DND-41 (cell line): Measurements from ENCODE around the gene ZFP90.

Experiments
- ATAC-seq: fragments of 200-7000 bp; cut with Tn5 transposase; 3 replicates; pipeline ENCODE4 v1.9.1; 2021; ENCODE audit warnings: low read depth; ENCODE audit not compliant: insufficient read depth
- DNase-seq: peaks from one replicate; pipeline ENCODE4 v3.0.0-alpha.2; 2020
- H2AFZ ChIP-seq: 2 replicates; pipeline ENCODE4 v1.6.0; 2012; ENCODE audit warnings: low read depth, low read length
- H3K27ac ChIP-seq: 2 replicates; pipeline ENCODE4 v1.5.1; 2012; ENCODE audit warnings: low read length, inconsistent platforms
- H3K27me3 ChIP-seq: fragments of 200-600 bp; sonication (generic); 2 replicates; pipeline ENCODE4 v1.6.0; 2012; ENCODE audit warnings: low read length, mild to moderate bottlenecking, inconsistent platforms; ENCODE audit not compliant: insufficient read depth, poor library complexity
- H3K36me3 ChIP-seq: 2 replicates; pipeline ENCODE4 v1.5.1; 2012; ENCODE audit warnings: low read length, inconsistent platforms; ENCODE audit not compliant: insufficient read depth
- H3K4me1 ChIP-seq: 2 replicates; pipeline ENCODE4 v1.5.1; 2012; ENCODE audit warnings: mild to moderate bottlenecking, low read length; ENCODE audit not compliant: insufficient read depth
- H3K4me2 ChIP-seq: 2 replicates; pipeline ENCODE4 v1.6.0; 2012; ENCODE audit warnings: mild to moderate bottlenecking, moderate library complexity, low read length, inconsistent platforms; ENCODE audit not compliant: insufficient read depth
- H3K4me3 ChIP-seq, 2 experiments: fragments of 200-600 bp in 1 of 2; shearing (Covaris generic) in 1 of 2; 2 replicates each; pipeline ENCODE4 v1.5.1; 2012 to 2016; ENCODE audit warnings: inconsistent platforms in 2 of 2, low read length in 2 of 2, mild to moderate bottlenecking in 2 of 2, low read depth in 1 of 2, moderate library complexity in 1 of 2
- H3K79me2 ChIP-seq: 2 replicates; pipeline ENCODE4 v1.6.0; 2012; ENCODE audit warnings: low read length, inconsistent platforms; ENCODE audit not compliant: insufficient read depth
- H3K9ac ChIP-seq: 2 replicates; pipeline ENCODE4 v1.6.0; 2012; ENCODE audit warnings: low read depth, mild to moderate bottlenecking, inconsistent platforms, low read length, moderate library complexity
- H3K9me3 ChIP-seq: 2 replicates; pipeline ENCODE4 v1.5.1; 2012; ENCODE audit warnings: low read length, moderate library complexity, mild to moderate bottlenecking, inconsistent platforms; ENCODE audit not compliant: insufficient read depth, severe bottlenecking
- H4K20me1 ChIP-seq: 2 replicates; pipeline ENCODE4 v1.6.0; 2012; ENCODE audit warnings: low read length; ENCODE audit not compliant: insufficient read depth
- EZH2 ChIP-seq: IDR thresholded peaks from 3 replicates; pipeline ENCODE4 v1.6.1; 2012; ENCODE audit warnings: borderline replicate concordance, low read depth, mild to moderate bottlenecking, moderate library complexity, low read length, inconsistent platforms; ENCODE audit not compliant: severe bottlenecking
- TF ChIP-seq, protein P1 (sequence below): IDR thresholded peaks from 2 replicates; pipeline ENCODE4 v1.5.1; 2012; ENCODE audit warnings: borderline replicate concordance, low read length, moderate library complexity, mild to moderate bottlenecking; ENCODE audit not compliant: poor library complexity, severe bottlenecking; ENCODE audit errors: extremely low read depth

The ZFP90 gene

DNA sequence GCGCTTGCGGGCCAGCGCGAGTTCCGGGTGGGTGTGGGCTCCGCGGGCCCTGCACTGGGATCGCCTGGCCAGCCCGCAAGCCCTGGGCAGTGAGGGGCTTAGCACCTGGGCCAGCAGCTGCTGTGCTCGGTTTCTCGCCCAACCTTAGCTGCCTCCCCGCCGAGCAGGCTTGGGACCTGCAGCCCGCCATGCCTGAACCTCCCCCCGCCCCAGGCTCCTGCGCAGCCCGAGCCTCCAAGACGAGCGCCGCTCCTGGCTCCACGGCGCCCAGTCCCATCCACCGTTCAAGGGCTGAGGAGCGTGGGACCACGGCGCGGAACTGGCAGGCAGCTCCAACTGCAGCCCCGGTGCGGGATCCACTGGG is 12.3 kb upstream of the ZFP90 start:
- H3K27ac ChIP-seq = no peak overlapping the region
- no peak overlapping the region for H3K9ac ChIP-seq
- ATAC-seq (no peak), DNase-seq (no peak)
- TF ChIP-seq, protein P1, sequence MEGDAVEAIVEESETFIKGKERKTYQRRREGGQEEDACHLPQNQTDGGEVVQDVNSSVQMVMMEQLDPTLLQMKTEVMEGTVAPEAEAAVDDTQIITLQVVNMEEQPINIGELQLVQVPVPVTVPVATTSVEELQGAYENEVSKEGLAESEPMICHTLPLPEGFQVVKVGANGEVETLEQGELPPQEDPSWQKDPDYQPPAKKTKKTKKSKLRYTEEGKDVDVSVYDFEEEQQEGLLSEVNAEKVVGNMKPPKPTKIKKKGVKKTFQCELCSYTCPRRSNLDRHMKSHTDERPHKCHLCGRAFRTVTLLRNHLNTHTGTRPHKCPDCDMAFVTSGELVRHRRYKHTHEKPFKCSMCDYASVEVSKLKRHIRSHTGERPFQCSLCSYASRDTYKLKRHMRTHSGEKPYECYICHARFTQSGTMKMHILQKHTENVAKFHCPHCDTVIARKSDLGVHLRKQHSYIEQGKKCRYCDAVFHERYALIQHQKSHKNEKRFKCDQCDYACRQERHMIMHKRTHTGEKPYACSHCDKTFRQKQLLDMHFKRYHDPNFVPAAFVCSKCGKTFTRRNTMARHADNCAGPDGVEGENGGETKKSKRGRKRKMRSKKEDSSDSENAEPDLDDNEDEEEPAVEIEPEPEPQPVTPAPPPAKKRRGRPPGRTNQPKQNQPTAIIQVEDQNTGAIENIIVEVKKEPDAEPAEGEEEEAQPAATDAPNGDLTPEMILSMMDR = no peak
- TF ChIP-seq EZH2 = no peak
- H3K4me3 ChIP-seq = no peak overlapping the region
- no peak overlapping the region for H2AFZ ChIP-seq
- no peaks in the 10 kb centered on the region for H3K27me3 ChIP-seq
- peaks cover 28% of the 10 kb centered on the region for H3K4me1 ChIP-seq
- H3K9me3 ChIP-seq = peaks cover 2% of the 10 kb centered on the region
- H4K20me1 ChIP-seq = no peaks in the 10 kb centered on the region
- H3K4me2 ChIP-seq = no peak overlapping the region
- no peaks in the 10 kb centered on the region for H3K36me3 ChIP-seq
- H3K79me2 ChIP-seq = no peaks in the 10 kb centered on the region

- no peaks in the 10 kb centered on the region for H3K27me3 ChIP-seq
- H3K9ac ChIP-seq = no peak overlapping the region
- H3K4me1 ChIP-seq = peaks cover 28% of the 10 kb centered on the region
- H3K4me2 ChIP-seq = no peak overlapping the region
- no peaks in the 10 kb centered on the region for H3K36me3 ChIP-seq
- no peak overlapping the region for H3K4me3 ChIP-seq
- ATAC-seq = peak; percentile 14; the same call in 2 of the 3 replicates
- no peak overlapping the region for H3K27ac ChIP-seq
- no peaks in the 10 kb centered on the region for H4K20me1 ChIP-seq
- H3K79me2 ChIP-seq = no peaks in the 10 kb centered on the region
- no peak for DNase-seq
- H2AFZ ChIP-seq = no peak overlapping the region
- TF ChIP-seq EZH2 = no peak
- TF ChIP-seq, protein P1 = no peak
- peaks cover 2% of the 10 kb centered on the region for H3K9me3 ChIP-seq
Observed at GRCh38 chr16:68528233-68528632, 10.9 kb upstream of the ZFP90 start.

- peaks cover 28% of the 10 kb centered on the region for H3K4me1 ChIP-seq
- H3K27me3 ChIP-seq = no peaks in the 10 kb centered on the region
- H3K79me2 ChIP-seq = no peaks in the 10 kb centered on the region
- DNase-seq (peak; percentile 88), ATAC-seq (peak; percentile 88)
- H3K4me3 ChIP-seq = peak overlapping the region in 1 of 2 experiments; percentile 33; a peak in 2 of 4 replicates
- peak overlapping the region; percentile 79 for H2AFZ ChIP-seq
- peak overlapping the region; percentile 22; the same call in 1 of the 2 replicates for H3K9ac ChIP-seq
- H4K20me1 ChIP-seq = no peaks in the 10 kb centered on the region
- no peaks in the 10 kb centered on the region for H3K36me3 ChIP-seq
- TF ChIP-seq EZH2 = no peak
- TF ChIP-seq, protein P1 = peak; percentile 99
- no peak overlapping the region for H3K27ac ChIP-seq
- peak overlapping the region; percentile 82 for H3K4me2 ChIP-seq
- H3K9me3 ChIP-seq = peaks cover 7% of the 10 kb centered on the region
Observed at GRCh38 chr16:68528686-68529379, 10.3 kb upstream of the ZFP90 start.
